ENCODE data around the gene DEDD.

Gene DEDD

DNA sequence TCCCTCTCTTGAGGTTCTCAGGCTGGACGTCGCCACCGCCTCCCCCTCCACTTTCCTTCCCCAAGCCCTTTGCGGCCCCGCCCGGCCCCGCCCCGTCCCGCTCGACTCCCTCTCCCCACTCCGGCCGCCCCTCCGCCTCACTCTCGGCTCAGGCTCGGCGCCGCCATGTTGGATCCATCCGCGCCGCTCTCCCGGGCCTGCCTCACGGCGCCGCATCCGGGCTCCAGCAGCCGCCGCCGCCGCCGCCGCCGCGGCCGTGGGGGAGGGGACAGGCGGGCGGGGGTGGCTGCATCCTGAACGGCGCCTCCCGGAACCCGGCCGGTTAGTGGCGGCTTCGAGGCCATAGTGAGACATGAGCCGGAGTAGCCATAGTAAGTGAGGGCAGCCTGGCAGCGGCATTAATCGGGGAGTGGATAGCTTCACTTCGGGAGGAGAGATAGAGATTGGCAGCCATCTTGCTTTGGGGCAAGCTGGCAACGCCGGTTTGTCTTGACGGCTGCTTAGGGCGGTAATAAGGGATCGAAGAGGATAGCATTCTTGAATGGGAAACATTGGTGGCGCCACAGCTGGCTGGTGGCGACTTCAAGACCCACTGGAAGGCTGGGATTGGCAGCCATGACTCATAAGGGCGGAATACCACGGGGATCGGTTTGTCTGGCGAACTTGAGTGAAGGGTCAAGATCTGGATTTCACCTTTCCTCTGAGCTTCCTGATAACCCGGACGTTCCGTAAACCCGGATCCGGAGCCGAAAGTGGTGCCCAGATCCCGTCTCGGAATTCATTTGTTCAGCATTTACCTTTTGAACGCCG is at the start of gene DEDD:
Gene DEDD, minus strand, starts transcription at position 258 of the 810 bp plus-strand sequence. CDS start 8,205 bp downstream, outside the sequence.
- Histone ChIP-seq H3K4me1 (ENCODE audit: control insufficient read depth, insufficient read depth, low read length) (no peaks in the 10 kb centered on the region), H3K27ac (ENCODE audit: low read length) (peak within 1 kb of the TSS; percentile 22), H3K36me3 (ENCODE audit: control insufficient read depth, insufficient read depth, low read length) (peaks cover 4% of the 10 kb centered on the region; the same call in 1 of the 2 replicates), H3K9me3 (ENCODE audit: control insufficient read depth, insufficient read depth, low read length) (no peaks in the 10 kb centered on the region), H3K27me3 (ENCODE audit: control insufficient read depth, insufficient read depth, low read length) (no peaks in the 10 kb centered on the region), H3K4me3 (ENCODE audit: low read length) (peak within 1 kb of the TSS; percentile 73; the same call in 1 of the 2 replicates)
- peak; percentile 82 for DNase-seq (ENCODE audit: low read depth, low spot score)
- no CpG with 5 or more reads among the region's 68 CpGs for WGBS (ENCODE audit: insufficient coverage, insufficient read length)

GRCh38 chr1:161182214-161182613 is 49.7 kb upstream of the DEDD start:
- no peaks in the 10 kb centered on the region for H3K36me3 ChIP-seq (ENCODE audit: control insufficient read depth, insufficient read depth, low read length)
- H3K4me3 ChIP-seq (ENCODE audit: low read length), result no peak overlapping the region
- no peak for DNase-seq (ENCODE audit: low read depth, low spot score)
- H3K27ac ChIP-seq (ENCODE audit: low read length), result no peak overlapping the region
- H3K4me1 ChIP-seq (ENCODE audit: control insufficient read depth, insufficient read depth, low read length), result no peaks in the 10 kb centered on the region
- H3K9me3 ChIP-seq (ENCODE audit: control insufficient read depth, insufficient read depth, low read length), result no peaks in the 10 kb centered on the region
- H3K27me3 ChIP-seq (ENCODE audit: control insufficient read depth, insufficient read depth, low read length), result no peaks in the 10 kb centered on the region
- WGBS (ENCODE audit: insufficient coverage, insufficient read length), result no CpG with 5 or more reads among the region's 1 CpG

- no peaks in the 10 kb centered on the region for H3K27me3 ChIP-seq (ENCODE audit: control insufficient read depth, insufficient read depth, low read length)
- no peaks in the 10 kb centered on the region for H3K36me3 ChIP-seq (ENCODE audit: control insufficient read depth, insufficient read depth, low read length)
- no peak for DNase-seq (ENCODE audit: low read depth, low spot score)
- no CpG with 5 or more reads among the region's 1 CpG for WGBS (ENCODE audit: insufficient coverage, insufficient read length)
- H3K4me3 ChIP-seq (ENCODE audit: low read length), result no peak overlapping the region
- peaks cover 1% of the 10 kb centered on the region; the same call in 1 of the 2 replicates for H3K4me1 ChIP-seq (ENCODE audit: control insufficient read depth, insufficient read depth, low read length)
- no peak overlapping the region for H3K27ac ChIP-seq (ENCODE audit: low read length)
- no peaks in the 10 kb centered on the region for H3K9me3 ChIP-seq (ENCODE audit: control insufficient read depth, insufficient read depth, low read length)
Observed at GRCh38 chr1:161180639-161181038, 48.2 kb upstream of the DEDD start.

DNA sequence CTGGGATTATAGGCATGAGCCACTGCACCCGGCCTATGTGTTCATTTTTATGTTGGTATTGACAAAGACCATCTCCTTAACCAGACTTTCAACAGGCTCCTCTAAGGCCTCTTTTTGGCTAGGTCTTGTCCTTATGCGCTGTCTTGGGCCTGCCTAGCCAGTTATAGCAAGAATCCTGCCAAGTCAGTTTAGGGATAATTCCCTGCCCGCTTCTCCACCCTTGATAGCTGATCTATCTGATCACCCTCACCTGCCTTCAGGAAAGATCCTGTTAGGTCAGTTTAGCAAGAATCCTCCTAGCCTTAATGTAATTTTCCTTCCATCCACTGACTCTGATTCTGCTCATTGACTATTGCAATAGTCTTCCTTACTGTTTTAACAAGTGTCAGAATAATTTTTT is 47.2 kb upstream of the DEDD start:
- no CpG with 5 or more reads among the region's 3 CpGs for WGBS (ENCODE audit: insufficient coverage, insufficient read length)
- H3K4me1 ChIP-seq (ENCODE audit: control insufficient read depth, insufficient read depth, low read length), result peaks cover 1% of the 10 kb centered on the region; the same call in 1 of the 2 replicates
- H3K4me3 ChIP-seq (ENCODE audit: low read length), result no peak overlapping the region
- H3K9me3 ChIP-seq (ENCODE audit: control insufficient read depth, insufficient read depth, low read length), result no peaks in the 10 kb centered on the region
- no peak overlapping the region for H3K27ac ChIP-seq (ENCODE audit: low read length)
- DNase-seq (ENCODE audit: low read depth, low spot score), result no peak
- no peaks in the 10 kb centered on the region for H3K36me3 ChIP-seq (ENCODE audit: control insufficient read depth, insufficient read depth, low read length)
- no peaks in the 10 kb centered on the region for H3K27me3 ChIP-seq (ENCODE audit: control insufficient read depth, insufficient read depth, low read length)

GRCh38 chr1:161177936-161178244 is 45.4 kb upstream of the DEDD start:
- H3K27me3 ChIP-seq (ENCODE audit: control insufficient read depth, insufficient read depth, low read length), result no peaks in the 10 kb centered on the region
- H3K36me3 ChIP-seq (ENCODE audit: control insufficient read depth, insufficient read depth, low read length), result peaks cover 7% of the 10 kb centered on the region; the same call in 1 of the 2 replicates
- WGBS (ENCODE audit: insufficient coverage, insufficient read length), result no CpG with 5 or more reads among the region's 9 CpGs
- H3K4me3 ChIP-seq (ENCODE audit: low read length), result peak overlapping the region; percentile 79; the same call in 1 of the 2 replicates
- DNase-seq (ENCODE audit: low read depth, low spot score), result no peak
- H3K27ac ChIP-seq (ENCODE audit: low read length), result no peak overlapping the region
- H3K4me1 ChIP-seq (ENCODE audit: control insufficient read depth, insufficient read depth, low read length), result peaks cover 1% of the 10 kb centered on the region; the same call in 1 of the 2 replicates
- no peaks in the 10 kb centered on the region for H3K9me3 ChIP-seq (ENCODE audit: control insufficient read depth, insufficient read depth, low read length)

GRCh38 chr1:161177112-161177935 is 44.9 kb upstream of the DEDD start, which contains the start of gene B4GALT3:
B4GALT3 (minus strand) TSS chr1:161177507; CDS start chr1:161176060, 1,447 bp downstream.
- DNase-seq (ENCODE audit: low read depth, low spot score), result no peak
- H3K4me1 ChIP-seq (ENCODE audit: control insufficient read depth, insufficient read depth, low read length), result peaks cover 1% of the 10 kb centered on the region; the same call in 1 of the 2 replicates
- no peaks in the 10 kb centered on the region for H3K27me3 ChIP-seq (ENCODE audit: control insufficient read depth, insufficient read depth, low read length)
- H3K27ac ChIP-seq (ENCODE audit: low read length), result no peak within 1 kb of the TSS
- H3K36me3 ChIP-seq (ENCODE audit: control insufficient read depth, insufficient read depth, low read length), result peaks cover 7% of the 10 kb centered on the region; the same call in 1 of the 2 replicates
- WGBS (ENCODE audit: insufficient coverage, insufficient read length), result no CpG with 5 or more reads among the region's 50 CpGs
- H3K4me3 ChIP-seq (ENCODE audit: low read length), result peak within 1 kb of the TSS; percentile 79
- no peaks in the 10 kb centered on the region for H3K9me3 ChIP-seq (ENCODE audit: control insufficient read depth, insufficient read depth, low read length)

DNA sequence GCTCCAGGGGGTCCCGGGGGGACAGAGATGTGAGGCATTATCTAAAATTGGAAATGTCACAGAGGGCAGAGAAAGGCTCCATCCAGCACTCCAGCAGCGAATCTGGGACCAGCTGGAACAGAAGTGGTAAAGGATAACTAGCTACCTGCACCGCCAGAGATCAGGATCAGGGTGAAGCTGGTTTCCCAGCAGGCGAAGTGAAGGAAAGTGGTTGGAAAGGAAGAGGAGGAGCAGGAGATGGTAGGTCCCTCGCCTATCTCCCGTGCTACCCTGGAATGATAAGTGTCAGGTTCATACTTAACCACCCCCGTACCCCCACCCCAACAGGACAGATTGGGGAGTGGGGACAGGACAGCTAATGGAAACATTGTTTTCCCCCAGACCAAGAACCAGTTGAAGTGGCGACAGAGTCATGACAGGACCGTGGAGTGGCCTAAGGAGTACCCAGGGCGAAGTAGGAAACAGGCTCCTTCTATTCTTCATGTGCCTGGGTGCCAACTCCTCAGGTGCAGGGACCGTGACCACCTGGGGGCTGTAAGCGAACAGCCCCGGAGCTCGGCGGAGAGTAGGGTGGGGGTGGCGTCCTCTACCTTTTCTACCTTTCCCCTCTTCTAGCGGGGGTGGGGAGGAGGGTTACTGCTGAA is 44.1 kb upstream of the DEDD start:
- peak overlapping the region; percentile 79; the same call in 1 of the 2 replicates for H3K4me3 ChIP-seq (ENCODE audit: low read length)
- H3K36me3 ChIP-seq (ENCODE audit: control insufficient read depth, insufficient read depth, low read length), result peaks cover 9% of the 10 kb centered on the region
- no CpG with 5 or more reads among the region's 17 CpGs for WGBS (ENCODE audit: insufficient coverage, insufficient read length)
- H3K4me1 ChIP-seq (ENCODE audit: control insufficient read depth, insufficient read depth, low read length), result peaks cover 1% of the 10 kb centered on the region; the same call in 1 of the 2 replicates
- H3K27ac ChIP-seq (ENCODE audit: low read length), result no peak overlapping the region
- H3K27me3 ChIP-seq (ENCODE audit: control insufficient read depth, insufficient read depth, low read length), result no peaks in the 10 kb centered on the region
- H3K9me3 ChIP-seq (ENCODE audit: control insufficient read depth, insufficient read depth, low read length), result no peaks in the 10 kb centered on the region
- no peak for DNase-seq (ENCODE audit: low read depth, low spot score)

- H3K9me3 ChIP-seq (ENCODE audit: control insufficient read depth, insufficient read depth, low read length), result no peaks in the 10 kb centered on the region
- WGBS (ENCODE audit: insufficient coverage, insufficient read length), result no CpG with 5 or more reads among the region's 10 CpGs
- no peak overlapping the region for H3K4me3 ChIP-seq (ENCODE audit: low read length)
- no peak for DNase-seq (ENCODE audit: low read depth, low spot score)
- no peaks in the 10 kb centered on the region for H3K27me3 ChIP-seq (ENCODE audit: control insufficient read depth, insufficient read depth, low read length)
- H3K4me1 ChIP-seq (ENCODE audit: control insufficient read depth, insufficient read depth, low read length), result peaks cover 1% of the 10 kb centered on the region; the same call in 1 of the 2 replicates
- H3K27ac ChIP-seq (ENCODE audit: low read length), result no peak overlapping the region
- peaks cover 13% of the 10 kb centered on the region for H3K36me3 ChIP-seq (ENCODE audit: control insufficient read depth, insufficient read depth, low read length)
Observed at GRCh38 chr1:161175771-161176453, 43.4 kb upstream of the DEDD start.

- peaks cover 18% of the 10 kb centered on the region for H3K36me3 ChIP-seq (ENCODE audit: control insufficient read depth, insufficient read depth, low read length)
- WGBS (ENCODE audit: insufficient coverage, insufficient read length), result no CpG with 5 or more reads among the region's 11 CpGs
- no peak for DNase-seq (ENCODE audit: low read depth, low spot score)
- H3K27ac ChIP-seq (ENCODE audit: low read length), result no peak overlapping the region
- H3K9me3 ChIP-seq (ENCODE audit: control insufficient read depth, insufficient read depth, low read length), result no peaks in the 10 kb centered on the region
- peaks cover 1% of the 10 kb centered on the region; the same call in 1 of the 2 replicates for H3K4me1 ChIP-seq (ENCODE audit: control insufficient read depth, insufficient read depth, low read length)
- no peak overlapping the region for H3K4me3 ChIP-seq (ENCODE audit: low read length)
- H3K27me3 ChIP-seq (ENCODE audit: control insufficient read depth, insufficient read depth, low read length), result no peaks in the 10 kb centered on the region
Observed at GRCh38 chr1:161174911-161175310, 42.4 kb upstream of the DEDD start.
